Panc1 (cell line): ENCODE measurements around the gene IFNL4. TPM values are rescaled to one million over a fixed set of nuclear protein-coding genes. Genes with fewer than 3 reads are reported as not detected.

Experiments
- ATAC-seq: fragments of 200-7000 bp; cut with Tn5 transposase; 2 replicates; pipeline ENCODE4 v1.9.1; 2020; ENCODE audit warnings: mild to moderate bottlenecking, moderate library complexity
- BruUV-seq: library from RNA; stranded (reverse); fragments of 400-500 nt; replicated peaks from 2 replicates; lab custom pipeline; 2021; lab: Mats Ljungman, UMichigan
- CTCF ChIA-PET: fragments of 300-600 bp; sonication (Branson Sonifier 250); formaldehyde crosslinking; loops from one replicate; lab custom pipeline; 2022; ENCODE audit warnings: antibody characterized with exemption; lab: Charles Lee
- POLR2A ChIA-PET: fragments of 300-600 bp; sonication (Branson Sonifier 250); formaldehyde crosslinking; loops from one replicate; lab custom pipeline; 2022; ENCODE audit warnings: antibody characterized with exemption; lab: Charles Lee
- DNase-seq: peaks from one replicate; pipeline ENCODE4 v3.0.0-alpha.2; 2010; ENCODE audit warnings: low read depth, low spot score
- H3K27ac ChIP-seq: 2 replicates; pipeline ENCODE4 v1.5.1; 2011; ENCODE audit warnings: mild to moderate bottlenecking, low read length, inconsistent platforms
- H3K27me3 ChIP-seq: fragments of 200-500 bp; sonication (Bioruptor generic); 2 replicates; pipeline ENCODE4 v1.6.0; 2014; ENCODE audit warnings: low read length, inconsistent platforms; ENCODE audit not compliant: control insufficient read depth, insufficient read depth
- H3K36me3 ChIP-seq: fragments of 200-500 bp; sonication (Bioruptor generic); 2 replicates; pipeline ENCODE4 v1.5.1; 2014; ENCODE audit warnings: inconsistent platforms, mild to moderate bottlenecking, low read length, moderate library complexity; ENCODE audit not compliant: control insufficient read depth, insufficient read depth
- H3K4me1 ChIP-seq: 2 replicates; pipeline ENCODE4 v1.5.1; 2011; ENCODE audit warnings: inconsistent platforms, mild to moderate bottlenecking, low read length, moderate library complexity; ENCODE audit not compliant: control insufficient read depth, insufficient read depth
- H3K4me3 ChIP-seq, 2 experiments: 2 replicates each; pipeline ENCODE4 v1.5.1; 2011 to 2012; ENCODE audit warnings: low read depth in 2 of 2, low read length in 2 of 2, mild to moderate bottlenecking in 2 of 2, inconsistent platforms in 1 of 2, moderate library complexity in 1 of 2
- H3K9me3 ChIP-seq: fragments of 200-500 bp; sonication (Bioruptor generic); 2 replicates; pipeline ENCODE4 v1.5.1; 2014; ENCODE audit warnings: low read depth, mild to moderate bottlenecking, inconsistent platforms, low read length, moderate library complexity; ENCODE audit not compliant: control insufficient read depth, insufficient read depth
- CTCF ChIP-seq: fragments of 450-650 bp; IDR thresholded peaks from 2 replicates; pipeline ENCODE4 v1.5.1; 2017; ENCODE audit warnings: mild to moderate bottlenecking
- POLR2AphosphoS5 ChIP-seq: IDR thresholded peaks from 2 replicates; pipeline ENCODE4 v1.6.1; 2012; ENCODE audit warnings: mild to moderate bottlenecking, low read depth, low read length, moderate library complexity
- REST ChIP-seq, 2 experiments: IDR thresholded peaks; 2 replicates each; pipeline ENCODE4 v1.6.1; 2011 to 2012; ENCODE audit warnings: low read depth in 2 of 2, control low read depth in 1 of 2, low read length in 1 of 2, mild to moderate bottlenecking in 1 of 2, moderate library complexity in 1 of 2; ENCODE audit not compliant: insufficient read depth in 1 of 2
- SIN3A ChIP-seq: IDR thresholded peaks from 2 replicates; pipeline ENCODE4 v1.6.1; 2012; ENCODE audit warnings: low read depth, mild to moderate bottlenecking, low read length, moderate library complexity, borderline replicate concordance; ENCODE audit not compliant: insufficient read depth
- TCF7L2 ChIP-seq: IDR thresholded peaks from 2 replicates; pipeline ENCODE4 v1.6.1; 2011; ENCODE audit warnings: mild to moderate bottlenecking, low read depth, low read length, inconsistent platforms
- in situ Hi-C: cut with HindIII; loops from 2 replicates; pipeline ENCODE4 v1.10.0; 2016; ENCODE audit warnings: low sequenced_read_pairs, low pct_unique_long_range_greater_than_20kb
- intact Hi-C: fragments of 100-400 bp; cut with micrococcal nuclease; formaldehyde crosslinking; loops from one replicate; pipeline ENCODE4 v1.10.0; 2022; ENCODE audit not compliant: unreplicated experiment
- total RNA-seq: library from RNA; stranded (reverse); gene quantifications from one replicate; pipeline ENCODE4 v1.2.1, GENCODE V29; 2021; ENCODE audit not compliant: unreplicated experiment

Gene IFNL4
- total RNA-seq, 1 experiment from 2014 or later, result not detected

DNA sequence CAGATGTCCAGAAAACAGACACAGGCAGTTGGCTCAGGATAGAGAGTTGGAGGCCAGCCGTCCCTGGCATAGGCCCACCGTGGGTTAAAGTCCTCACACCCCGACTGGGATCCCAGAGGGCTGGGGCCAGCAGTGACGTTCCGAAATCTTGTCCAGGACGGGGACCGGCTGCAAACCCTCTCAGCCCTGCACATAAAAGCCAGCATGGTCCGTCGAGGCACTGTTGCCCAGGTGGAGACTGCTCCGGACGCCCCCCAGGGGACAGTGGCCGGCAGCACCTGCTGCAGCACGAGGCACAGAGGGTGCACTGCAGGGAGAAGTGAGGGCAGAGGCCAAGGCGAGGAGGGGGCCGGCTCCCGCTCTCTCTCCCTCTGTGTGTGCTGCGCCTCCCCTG, 15.3 kb upstream of the IFNL4 start:
- Histone ChIP-seq H3K36me3 (no peaks in the 10 kb centered on the region), H3K9me3 (no peaks in the 10 kb centered on the region), H3K4me1 (no peaks in the 10 kb centered on the region), H3K4me3 (no peak overlapping the region), H3K27ac (no peak overlapping the region), H3K27me3 (peaks cover 9% of the 10 kb centered on the region)
- ChIA-PET CTCF (interaction anchor here (1.0 kb wide), 1 partner anchor 64 kb away, joined by 3 read pairs; no protein-coding TSS in a partner anchor), POLR2A (no interaction called here)
- intact Hi-C loops, result no loop called here
- ATAC-seq (peak; percentile 23), DNase-seq (no peak)
- BruUV-seq, result no TSS peak
- TF ChIP-seq REST (IDR thresholded peaks at IDR 0.05; ENCODE audit: insufficient read depth in 1 of 2, low read depth in 2 of 2, low read length in 1 of 2), result no peak
- TF ChIP-seq TCF7L2, result no peak
- TF ChIP-seq CTCF, result no peak
- no peak for TF ChIP-seq POLR2AphosphoS5
- TF ChIP-seq SIN3A, result no peak
- in situ Hi-C loops, result no loop called here

DNA sequence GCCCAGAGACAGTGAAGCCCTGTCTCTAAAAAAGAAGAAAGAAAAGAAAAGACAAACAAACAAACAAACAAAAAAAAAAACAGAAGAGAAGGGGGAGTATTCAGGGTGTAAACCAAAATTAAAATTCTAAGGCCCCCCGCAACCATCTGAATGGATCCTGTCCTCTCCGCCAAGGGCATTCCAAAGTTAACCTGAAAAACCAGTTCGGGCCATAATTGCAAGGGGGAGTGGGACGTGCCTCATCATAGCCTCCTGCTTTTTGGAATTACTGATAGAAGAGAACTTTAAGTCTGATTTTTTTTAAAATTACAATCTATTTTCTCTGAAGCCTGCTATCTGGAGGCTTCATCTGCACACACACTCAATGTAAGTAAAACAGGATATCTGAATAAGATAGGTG, 13.8 kb upstream of the IFNL4 start:
- ChIA-PET POLR2A (interaction anchor here (0.6 to 0.9 kb wide), 2 partner anchors 26 to 883 kb away, joined by 3 to 10 read pairs; no protein-coding TSS in a partner anchor), CTCF (interaction anchor here (0.6 to 0.7 kb wide), 4 partner anchors 42 to 524 kb away, joined by 3 to 4 read pairs (median 3); partner anchors contain the start of gene RPS16)
- Histone ChIP-seq H3K9me3 (no peaks in the 10 kb centered on the region), H3K36me3 (no peaks in the 10 kb centered on the region), H3K27me3 (peaks cover 9% of the 10 kb centered on the region), H3K4me1 (no peaks in the 10 kb centered on the region), H3K27ac (no peak overlapping the region), H3K4me3 (no peak overlapping the region)
- ATAC-seq (no peak), DNase-seq (no peak)
- intact Hi-C loops (no loop called here), in situ Hi-C loops (no loop called here)
- TF ChIP-seq SIN3A (no peak), TCF7L2 (no peak), CTCF (no peak), POLR2AphosphoS5 (no peak), REST (IDR thresholded peaks at IDR 0.05; ENCODE audit: insufficient read depth in 1 of 2, low read depth in 2 of 2, low read length in 1 of 2) (no peak)
- no TSS peak for BruUV-seq
